GM19035 (cell line): ENCODE data around the gene DOP1A.

Experiments
- ATAC-seq: cut with Tn5 transposase; IDR thresholded peaks from one replicate; pipeline ENCODE4 v1.9.1; 2021; ENCODE audit not compliant: unreplicated experiment

Gene DOP1A

DNA sequence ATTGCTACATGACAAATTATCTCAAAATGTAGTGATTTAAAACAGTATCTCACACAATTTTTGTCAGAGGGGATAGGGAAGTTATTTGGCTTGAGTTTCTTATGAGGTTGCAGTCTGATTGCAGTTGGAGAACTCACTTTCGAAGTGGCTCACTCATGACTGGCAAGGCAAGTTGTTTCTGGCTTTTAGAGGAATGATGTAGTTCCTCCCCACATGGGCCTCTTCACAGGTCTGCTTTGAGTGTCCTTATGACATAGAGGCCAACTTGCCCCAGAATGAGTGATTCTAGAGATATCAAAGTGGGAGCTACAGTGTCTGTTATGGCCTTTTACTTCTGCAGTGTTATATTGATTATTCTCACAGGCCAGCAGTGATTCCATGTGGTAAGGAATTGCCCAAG, 6.1 kb downstream of the DOP1A start:
- no peak for ATAC-seq

DNA sequence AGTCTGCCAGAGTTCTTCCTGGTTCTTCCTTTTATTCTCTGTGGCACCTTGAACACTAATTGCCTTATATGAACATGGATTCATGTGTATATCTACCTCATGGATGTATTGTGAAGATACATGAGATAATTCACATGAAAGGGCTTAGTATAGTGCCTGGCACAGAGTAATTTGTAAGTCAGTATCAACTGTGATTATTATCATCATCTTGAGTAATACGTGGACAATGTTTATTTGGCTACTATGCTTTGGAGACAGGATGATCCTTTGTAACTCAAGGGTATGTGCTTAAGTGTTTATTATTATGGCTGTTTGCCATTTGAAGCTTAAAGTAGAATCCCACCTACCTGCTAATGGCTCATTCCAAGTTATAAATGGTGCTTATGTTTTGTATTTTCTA, 16.0 kb downstream of the DOP1A start:
- ATAC-seq = no peak

DNA sequence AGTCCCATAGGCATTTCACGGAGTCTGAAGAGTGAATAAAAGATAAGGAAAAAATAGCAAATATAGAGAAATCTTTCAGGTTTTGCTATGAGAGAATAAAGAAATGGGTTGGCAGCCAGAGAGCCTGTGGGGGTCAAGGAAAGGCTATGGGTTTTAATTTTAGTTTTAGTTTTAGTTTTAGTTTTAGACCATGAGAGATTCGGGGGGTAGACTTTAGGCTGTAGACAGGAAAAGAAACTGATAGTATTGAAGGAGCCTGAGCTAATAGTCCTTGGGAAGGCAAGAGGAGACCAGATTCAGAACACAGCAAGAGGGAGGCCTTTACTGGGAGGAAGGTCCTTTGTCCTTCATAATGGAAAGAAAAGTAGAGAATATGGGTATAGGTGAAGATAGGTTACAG, 19.3 kb downstream of the DOP1A start:
- peak; percentile 99 for ATAC-seq

DNA sequence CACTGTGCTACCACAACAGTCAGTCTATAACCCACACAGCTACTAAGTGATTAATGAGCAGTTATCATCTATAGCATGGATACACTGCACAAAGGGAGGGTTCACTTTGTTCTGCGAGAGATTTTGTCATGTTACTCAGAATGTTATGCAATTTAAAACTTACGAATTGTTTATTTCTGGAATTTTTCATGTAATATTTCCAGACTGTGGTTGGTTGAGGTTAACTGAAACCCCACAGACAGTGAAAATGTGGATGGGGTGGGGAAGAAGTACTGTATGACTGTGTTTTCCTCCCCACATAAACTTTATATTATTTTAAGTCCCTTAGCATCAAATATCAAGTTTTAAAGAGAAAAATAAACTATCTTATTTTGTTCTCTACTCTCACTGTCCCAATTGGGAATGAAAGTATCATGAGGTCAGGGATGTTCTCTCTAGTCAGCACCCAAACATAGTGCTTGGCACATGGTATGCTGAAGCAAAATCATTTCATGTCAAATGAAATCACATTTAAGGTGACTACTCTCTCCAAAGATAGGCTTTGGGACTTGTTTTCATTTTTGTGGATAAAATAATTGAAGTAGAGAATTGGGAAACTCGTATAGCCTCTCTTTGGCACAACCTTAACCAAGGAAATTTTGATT, 25.4 kb downstream of the DOP1A start:
- no peak for ATAC-seq

DNA sequence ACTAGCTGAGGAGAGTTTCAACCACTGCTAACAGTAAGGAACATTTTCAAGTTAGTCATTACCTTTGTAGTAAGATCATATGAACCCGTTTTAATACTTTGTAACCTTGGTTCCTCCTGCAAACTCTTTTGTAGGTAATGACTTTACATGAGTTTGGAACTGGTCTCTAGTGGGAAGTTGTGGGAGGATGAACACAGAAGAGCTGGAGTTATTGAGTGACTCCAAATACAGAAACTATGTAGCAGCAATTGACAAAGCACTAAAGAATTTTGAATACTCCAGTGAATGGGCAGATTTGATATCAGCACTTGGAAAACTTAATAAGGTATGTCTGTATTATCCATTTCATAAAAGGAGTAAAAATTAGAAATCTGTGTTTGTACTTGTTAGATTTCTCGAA, 29.3 kb downstream of the DOP1A start:
- no peak for ATAC-seq

DNA sequence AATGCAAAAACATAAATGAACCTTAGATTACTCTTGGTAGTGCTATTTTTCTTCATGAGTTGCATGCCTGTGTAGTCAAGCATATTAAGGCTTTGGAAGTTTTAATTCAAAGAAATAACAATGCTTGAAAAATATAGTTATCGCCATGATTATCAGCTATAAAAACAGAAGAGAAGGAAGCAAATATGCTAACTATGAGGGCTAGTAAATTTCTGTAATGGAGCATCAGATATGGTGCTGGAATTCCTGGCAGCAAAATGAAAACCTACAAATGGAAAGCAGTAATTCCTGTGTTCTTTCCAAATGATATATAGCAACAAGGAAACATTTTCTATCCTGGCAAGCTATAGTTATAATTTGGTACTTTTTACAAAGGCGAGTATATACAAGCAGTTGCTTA, 29.7 kb downstream of the DOP1A start:
- no peak for ATAC-seq

DNA sequence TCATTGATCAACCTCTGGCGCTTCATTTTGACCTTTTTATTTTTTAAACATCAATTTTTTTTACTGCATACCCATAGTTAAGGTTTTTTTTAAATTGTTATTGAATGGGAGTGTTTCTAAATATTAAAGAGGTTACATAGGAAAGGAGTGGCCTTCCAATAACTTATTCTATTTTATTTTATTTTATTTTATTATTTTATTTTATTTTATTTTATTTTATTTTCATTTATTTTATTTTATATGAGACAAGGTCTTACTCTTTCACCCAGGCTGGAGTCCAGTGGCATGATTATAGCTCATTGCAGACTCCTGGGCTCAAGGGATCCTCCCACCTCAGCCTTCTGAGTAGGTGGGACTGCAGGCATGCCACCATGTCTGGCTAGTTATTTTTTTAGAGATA, 30.2 kb downstream of the DOP1A start:
- no peak for ATAC-seq

DNA sequence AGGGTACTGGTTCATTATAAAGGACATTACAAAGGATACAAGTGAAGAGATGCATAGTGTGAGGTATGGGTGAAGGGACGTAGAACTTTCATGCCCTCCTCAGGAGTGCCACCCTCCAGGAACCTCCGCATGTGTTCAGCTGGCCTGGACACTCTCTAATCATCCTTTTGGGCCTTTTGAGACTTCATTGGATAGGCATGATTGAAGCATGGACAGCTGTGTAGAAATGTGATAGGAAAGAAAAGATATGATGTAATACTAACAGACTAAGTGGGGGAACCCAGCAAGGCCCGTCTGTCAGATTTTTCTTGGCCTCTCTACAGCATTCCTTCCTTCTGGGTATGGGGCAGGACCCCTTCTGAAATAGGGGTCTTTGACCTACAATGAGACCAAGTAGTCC, 31.1 kb downstream of the DOP1A start:
- ATAC-seq = no peak

DNA sequence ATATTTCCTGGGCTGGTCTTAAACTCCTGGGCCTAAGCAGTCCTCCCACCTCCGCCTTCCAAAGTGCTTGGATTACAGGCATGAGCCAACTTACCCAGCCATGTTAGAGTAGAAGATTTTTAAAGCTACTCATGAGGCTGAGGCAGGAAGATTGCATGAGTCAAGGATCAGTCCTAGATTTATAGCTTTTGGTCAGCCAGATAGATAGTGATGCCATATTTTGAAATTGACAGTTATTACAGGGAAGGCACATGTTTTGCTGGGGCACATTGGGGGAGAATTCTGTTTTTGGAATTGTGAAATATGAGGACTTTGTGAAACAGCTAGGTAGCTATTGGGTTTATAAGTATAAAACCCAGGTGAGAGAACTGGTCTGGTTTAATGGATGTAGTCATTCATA, 40.9 kb downstream of the DOP1A start:
- ATAC-seq = no peak

DNA sequence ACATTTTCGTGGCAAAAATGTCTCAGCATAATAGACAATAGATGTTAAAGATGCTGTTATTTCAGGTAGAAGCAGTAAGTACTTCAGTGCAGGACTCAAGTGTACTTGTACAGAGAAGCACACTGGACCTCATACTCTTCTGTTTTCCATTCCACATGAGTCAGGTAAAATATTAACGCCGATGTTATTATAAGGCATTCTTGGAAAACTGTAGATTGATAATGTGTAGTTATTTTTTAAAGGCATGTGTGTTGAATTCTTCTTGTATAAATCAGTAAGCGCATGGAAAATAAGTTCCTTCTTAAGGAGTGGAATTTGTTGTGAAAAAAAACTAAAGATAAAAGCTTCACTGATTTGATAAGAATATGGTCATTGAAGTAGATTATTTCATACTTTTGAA, 45.8 kb downstream of the DOP1A start:
- ATAC-seq = no peak

DNA sequence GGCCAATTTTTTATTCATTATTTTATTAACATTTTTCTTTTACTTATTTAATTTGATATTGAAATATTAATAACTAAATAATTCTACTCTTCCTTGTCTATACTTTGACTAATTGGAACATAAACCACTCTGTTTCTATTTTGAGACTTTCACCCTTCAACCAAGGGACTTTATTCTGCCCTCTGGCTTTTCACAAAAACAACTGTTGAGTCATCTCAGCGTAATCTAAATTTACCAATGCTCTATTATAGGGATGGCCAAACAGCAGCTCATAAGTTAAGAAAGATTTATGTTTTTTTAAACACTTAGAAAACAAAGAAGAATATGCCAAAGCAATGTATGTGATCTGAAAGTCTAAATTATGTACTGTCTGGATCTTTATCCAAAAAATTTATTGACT, 46.7 kb downstream of the DOP1A start:
- ATAC-seq = no peak

DNA sequence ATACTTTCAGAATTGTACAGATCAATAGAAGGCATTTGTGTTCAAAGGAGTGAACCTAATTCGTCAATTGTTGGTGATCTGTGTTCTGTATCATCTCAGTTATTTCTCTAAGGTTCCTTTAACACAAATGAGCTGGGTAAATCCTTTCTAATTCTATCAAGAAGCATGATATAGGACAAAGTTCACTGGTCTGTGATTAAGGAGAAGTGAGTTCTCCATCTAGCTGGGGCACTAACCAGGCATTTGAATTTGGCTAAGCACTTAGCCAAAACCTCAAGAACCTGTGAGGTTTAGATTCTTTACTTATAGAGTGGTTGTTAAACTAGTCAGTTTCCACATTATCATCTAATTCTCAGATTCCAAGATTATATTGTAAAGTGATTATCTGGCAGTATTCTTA, 50.3 kb downstream of the DOP1A start:
- no peak for ATAC-seq

DNA sequence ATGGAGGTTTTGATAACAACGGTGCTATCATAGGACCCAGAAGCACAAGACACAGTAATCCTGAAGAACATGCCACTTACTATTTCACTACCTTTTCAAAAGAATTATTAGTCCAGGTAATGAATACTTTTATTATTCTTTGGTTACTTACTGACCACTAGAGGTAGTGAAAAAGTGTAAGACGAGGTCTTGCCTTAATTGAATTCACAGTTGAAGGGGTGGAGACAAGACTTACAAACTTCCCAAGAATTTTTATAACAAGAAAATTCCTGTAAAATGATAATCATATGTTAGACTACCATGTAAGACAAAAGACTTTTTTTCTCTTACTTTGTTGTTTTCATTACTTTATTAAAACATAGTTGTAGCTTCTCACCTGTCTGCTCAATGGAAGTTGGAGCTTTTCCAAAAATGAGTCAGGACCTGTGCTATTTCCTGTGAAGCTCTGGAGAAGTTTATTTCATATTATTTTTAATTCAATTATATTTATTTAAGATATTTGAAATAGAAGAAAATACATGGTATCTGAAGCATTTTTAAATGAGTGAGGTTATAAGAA, 52.4 kb downstream of the DOP1A start:
- ATAC-seq = no peak

DNA sequence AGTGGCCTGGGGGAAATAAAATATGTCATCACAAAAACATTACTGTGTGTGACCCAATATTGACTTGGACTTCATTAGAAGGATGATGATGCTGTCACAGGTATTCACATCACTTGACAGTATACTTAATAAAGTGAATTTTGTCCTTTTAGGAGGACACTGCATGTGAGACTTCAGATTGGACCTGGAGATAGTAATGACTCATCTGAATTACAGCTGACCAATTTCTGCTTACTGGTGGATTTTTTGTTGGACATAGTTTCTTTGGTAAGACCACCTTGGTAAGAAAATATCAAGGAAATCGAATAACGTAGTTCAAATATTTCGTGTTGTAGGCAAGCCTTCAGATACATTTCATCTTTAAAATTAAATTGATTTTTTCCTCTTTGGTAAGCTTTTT, 57.1 kb downstream of the DOP1A start:
- ATAC-seq = no peak

DNA sequence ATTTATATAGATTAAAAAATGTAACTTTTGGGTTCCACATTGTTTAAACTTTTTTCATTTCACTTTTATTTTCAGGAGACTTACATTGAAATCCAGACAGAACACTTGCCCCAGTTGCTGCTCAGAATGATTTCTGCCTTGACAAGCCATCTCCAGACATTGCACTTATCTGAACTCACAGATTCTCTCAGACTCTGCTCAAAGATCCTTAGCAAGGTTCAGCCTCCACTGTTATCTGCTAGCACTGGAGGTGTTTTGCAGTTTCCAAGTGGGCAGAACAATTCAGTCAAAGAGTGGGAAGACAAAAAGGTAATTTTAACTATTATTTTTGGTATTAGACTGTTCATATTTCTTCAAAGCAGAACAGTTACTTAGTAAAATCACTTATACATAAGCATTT, 58.0 kb downstream of the DOP1A start:
- no peak for ATAC-seq

DNA sequence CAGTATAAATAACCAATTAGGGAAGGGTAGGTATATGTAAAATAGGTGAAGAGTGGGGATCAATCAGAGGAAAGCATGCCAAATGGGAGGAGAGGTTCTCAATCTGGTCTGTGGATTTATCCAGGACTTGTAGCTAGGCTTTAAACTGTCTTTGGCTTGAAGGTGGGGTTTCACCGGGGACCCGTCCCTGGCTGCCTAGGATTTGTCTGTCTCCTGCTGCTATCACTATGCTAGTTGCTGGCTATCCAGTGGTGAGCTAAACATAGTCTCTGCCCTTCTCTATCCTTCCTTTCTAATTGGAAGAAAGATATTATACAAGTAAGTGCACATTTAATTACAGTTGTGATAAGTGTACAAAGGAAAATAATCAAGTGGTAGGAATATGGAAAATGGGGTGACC, 58.8 kb downstream of the DOP1A start:
- no peak for ATAC-seq

DNA sequence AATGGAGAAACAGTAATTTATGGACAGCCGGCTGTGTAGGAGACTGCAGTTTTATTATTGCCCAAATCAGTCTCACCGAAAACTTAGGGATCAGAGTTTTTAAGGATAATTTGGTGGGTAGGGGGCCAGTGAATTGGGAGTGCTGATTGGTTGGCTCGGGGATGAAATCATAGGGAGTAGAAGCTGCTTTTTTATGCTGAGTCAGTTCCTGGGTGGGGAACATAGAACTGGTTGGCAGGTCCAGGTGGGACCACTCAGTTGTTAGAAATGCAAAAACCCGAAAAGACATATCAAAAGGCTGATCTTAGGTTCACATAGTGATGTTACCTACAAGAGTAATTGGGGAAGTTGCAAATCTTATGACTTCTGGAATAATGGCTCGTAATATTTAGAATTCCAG, 59.3 kb downstream of the DOP1A start:
- no peak for ATAC-seq

DNA sequence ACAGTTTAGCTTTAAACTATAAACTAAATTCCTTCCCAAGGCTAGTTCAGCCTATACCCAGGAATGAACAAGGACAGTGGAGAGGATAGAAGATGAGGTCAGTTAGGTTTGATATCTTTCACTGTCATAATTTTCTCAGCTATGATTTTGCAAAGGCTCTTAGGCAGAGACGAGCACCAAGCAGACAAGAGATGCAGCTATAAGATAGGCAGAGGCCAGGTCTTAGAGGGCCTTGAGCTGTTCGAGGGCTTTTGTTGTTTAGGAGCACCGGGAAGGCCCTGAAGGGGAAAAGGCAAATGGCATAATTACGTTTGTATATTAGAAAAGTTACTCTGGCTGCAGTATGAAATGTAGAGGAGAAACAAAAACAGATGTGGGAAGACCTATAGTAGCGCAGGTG, 59.8 kb downstream of the DOP1A start:
- no peak for ATAC-seq

DNA sequence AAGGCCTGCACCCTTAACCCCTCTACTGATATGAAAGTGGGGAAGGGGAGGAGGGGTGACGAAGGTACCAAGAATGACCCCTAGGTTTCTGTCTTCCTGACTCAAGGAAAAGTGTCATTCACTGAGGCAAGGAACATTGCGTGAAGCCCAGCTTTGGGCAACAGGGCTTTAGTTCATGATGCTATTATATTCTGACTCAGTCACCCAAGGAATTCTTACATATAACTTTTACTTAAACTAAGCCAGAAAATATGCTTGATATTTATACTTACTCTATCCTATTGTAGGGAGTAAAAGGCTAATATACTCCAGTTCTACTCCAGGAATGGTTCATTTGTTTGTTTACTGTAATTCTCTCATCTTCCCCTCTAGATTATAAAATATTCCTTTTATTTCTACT, 60.5 kb downstream of the DOP1A start:
- no peak for ATAC-seq

DNA sequence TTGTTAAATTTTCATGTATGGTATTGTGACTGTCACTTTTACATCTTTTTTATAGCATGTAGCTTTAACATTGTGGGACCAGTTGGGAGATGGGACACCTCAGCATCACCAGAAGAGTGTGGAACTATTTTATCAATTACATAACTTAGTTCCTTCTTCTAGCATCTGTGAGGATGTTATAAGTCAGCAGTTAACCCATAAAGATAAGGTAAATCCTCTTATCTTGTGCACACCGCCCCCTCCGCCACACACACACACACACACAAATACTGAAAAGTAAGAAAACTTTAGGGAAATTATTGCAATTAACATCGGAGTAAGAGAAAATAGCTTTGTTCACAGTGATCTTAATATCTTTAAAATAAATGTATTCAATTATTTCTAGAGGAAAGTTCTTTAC, 64.7 kb downstream of the DOP1A start:
- ATAC-seq = no peak

DNA sequence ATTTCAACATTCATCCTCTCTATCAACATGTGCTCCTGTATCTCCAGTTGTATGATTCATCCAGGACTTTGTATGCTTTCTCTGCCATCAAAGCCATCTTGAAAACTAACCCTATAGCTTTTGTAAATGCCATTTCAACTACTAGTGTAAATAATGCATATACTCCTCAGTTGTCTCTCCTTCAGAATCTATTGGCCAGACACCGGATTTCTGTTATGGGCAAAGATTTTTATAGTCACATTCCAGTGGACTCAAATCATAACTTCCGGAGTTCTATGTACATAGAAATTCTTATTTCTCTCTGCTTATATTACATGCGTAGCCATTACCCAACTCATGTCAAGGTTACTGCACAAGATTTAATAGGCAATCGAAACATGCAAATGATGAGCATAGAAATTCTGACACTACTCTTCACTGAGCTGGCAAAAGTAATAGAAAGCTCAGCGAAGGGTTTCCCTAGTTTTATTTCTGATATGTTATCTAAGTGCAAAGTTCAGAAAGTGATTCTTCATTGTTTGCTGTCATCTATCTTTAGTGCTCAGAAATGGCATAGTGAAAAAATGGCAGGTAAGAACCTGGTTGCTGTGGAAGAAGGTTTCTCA, 70.7 kb downstream of the DOP1A start:
- no peak for ATAC-seq

DNA sequence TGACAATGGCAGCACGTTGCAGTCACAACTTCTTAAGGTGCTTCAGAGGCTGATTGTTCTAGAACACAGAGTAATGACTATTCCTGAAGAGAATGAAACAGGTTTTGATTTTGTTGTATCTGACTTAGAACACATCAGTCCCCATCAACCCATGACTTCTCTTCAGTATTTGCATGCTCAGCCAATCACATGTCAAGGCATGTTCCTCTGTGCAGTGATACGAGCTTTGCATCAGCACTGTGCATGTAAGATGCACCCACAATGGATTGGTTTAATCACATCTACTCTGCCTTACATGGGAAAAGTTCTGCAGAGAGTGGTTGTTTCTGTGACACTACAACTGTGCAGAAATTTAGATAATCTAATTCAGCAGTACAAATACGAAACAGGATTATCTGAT, 71.3 kb downstream of the DOP1A start:
- no peak for ATAC-seq

DNA sequence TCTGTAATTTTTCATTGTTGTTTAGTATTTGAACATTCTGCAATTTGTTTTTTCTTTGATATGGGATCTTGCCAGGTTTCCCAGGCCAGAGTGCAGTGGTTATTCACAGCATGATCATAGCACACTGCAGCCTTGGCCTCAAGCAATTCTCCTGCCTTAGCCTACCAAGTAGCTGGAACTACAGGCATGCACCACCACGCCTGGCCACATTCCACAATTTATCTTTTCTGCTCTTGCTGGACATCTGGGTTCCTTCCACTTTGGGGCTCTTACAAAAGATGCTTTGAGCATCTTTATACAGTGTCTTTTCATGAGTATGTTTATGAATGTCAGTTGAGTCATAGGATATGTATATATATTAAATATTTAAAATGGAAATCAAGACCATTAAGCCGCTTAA, 83.6 kb downstream of the DOP1A start:
- no peak for ATAC-seq
